Activated CD4-positive, alpha-beta T cell treated with anti-CD3 and anti-CD28 coated beads for 36 hours (primary cell): Measurements from ENCODE around the gene FABP6. TPM values are rescaled to one million over a fixed set of nuclear protein-coding genes. Genes with fewer than 3 reads are reported as not detected.

Experiments
- ATAC-seq: fragments of 200-7000 bp; cut with Tn5 transposase; one replicate; pipeline ENCODE4 v1.10.0; 2021; ENCODE audit warnings: mild to moderate bottlenecking, moderate library complexity
- CTCF ChIA-PET: fragments of 350-600 bp; sonication (Branson Sonifier 250); formaldehyde crosslinking; loops from one replicate; lab custom pipeline; 2021; ENCODE audit warnings: antibody characterized with exemption; lab: Charles Lee
- POLR2A ChIA-PET: fragments of 350-600 bp; sonication (Branson Sonifier 250); formaldehyde crosslinking; loops from one replicate; lab custom pipeline; 2021; ENCODE audit warnings: antibody characterized with exemption, inconsistent platforms; lab: Charles Lee
- DNase-seq: peaks from one replicate; pipeline ENCODE4 v3.0.0-alpha.2; 2020
- H3K27ac Mint-ChIP-seq: one replicate; pipeline ENCODE4 v1.8.0; 2021; ENCODE audit warnings: mixed read lengths
- H3K27me3 Mint-ChIP-seq: one replicate; pipeline ENCODE4 v1.8.0; 2021; ENCODE audit warnings: mixed read lengths
- H3K36me3 Mint-ChIP-seq: one replicate; pipeline ENCODE4 v1.8.0; 2021; ENCODE audit warnings: low read depth, mixed read lengths
- H3K4me1 Mint-ChIP-seq: one replicate; pipeline ENCODE4 v1.8.0; 2021; ENCODE audit warnings: mixed read lengths
- H3K4me3 Mint-ChIP-seq: one replicate; pipeline ENCODE4 v1.8.0; 2021; ENCODE audit warnings: mild to moderate bottlenecking, moderate library complexity, mixed read lengths
- H3K9me3 Mint-ChIP-seq: one replicate; pipeline ENCODE4 v1.8.0; 2021; ENCODE audit warnings: low read depth, mixed read lengths
- intact Hi-C, 2 experiments: fragments of 100-400 bp; cut with DNase I in 1 of 2; cut with micrococcal nuclease in 1 of 2; formaldehyde crosslinking; loops; one replicate each; pipeline versions ENCODE4 v1.14.2 to v1.15.1; 2022 to 2024; cut with DNase I, micrococcal nuclease
- total RNA-seq, 2 experiments: library from RNA; stranded (reverse); gene quantifications; one replicate each; pipeline ENCODE4 v1.2.3, GENCODE V29; 2021

The FABP6 gene
- total RNA-seq, 2 experiments from 2014 or later: not detected

GRCh38 chr5:160281275-160281674 is 52.0 kb downstream of the FABP6 start:
- ChIA-PET POLR2A (no interaction called here), CTCF (interaction anchor here (0.6 kb wide), 1 partner anchor 803 kb away, joined by 3 read pairs; no protein-coding TSS in a partner anchor)
- Mint-ChIP-seq H3K4me1 (no peaks in the 10 kb centered on the region), H3K9me3 (no peaks in the 10 kb centered on the region), H3K27ac (no peak overlapping the region), H3K36me3 (no peaks in the 10 kb centered on the region), H3K27me3 (no peaks in the 10 kb centered on the region), H3K4me3 (no peak overlapping the region)
- ATAC-seq (no peak), DNase-seq (no peak)
- intact Hi-C loops: no loop called here

- Mint-ChIP-seq H3K4me1 (no peaks in the 10 kb centered on the region), H3K4me3 (no peak overlapping the region), H3K36me3 (no peaks in the 10 kb centered on the region), H3K27ac (no peak overlapping the region), H3K9me3 (no peaks in the 10 kb centered on the region), H3K27me3 (no peaks in the 10 kb centered on the region)
- no peak for ATAC-seq
- intact Hi-C loops: no loop called here
- ChIA-PET CTCF (no interaction called here), POLR2A (no interaction called here)
- DNase-seq: no peak
Observed at GRCh38 chr5:160284291-160284873, 55.1 kb downstream of the FABP6 start.

DNA sequence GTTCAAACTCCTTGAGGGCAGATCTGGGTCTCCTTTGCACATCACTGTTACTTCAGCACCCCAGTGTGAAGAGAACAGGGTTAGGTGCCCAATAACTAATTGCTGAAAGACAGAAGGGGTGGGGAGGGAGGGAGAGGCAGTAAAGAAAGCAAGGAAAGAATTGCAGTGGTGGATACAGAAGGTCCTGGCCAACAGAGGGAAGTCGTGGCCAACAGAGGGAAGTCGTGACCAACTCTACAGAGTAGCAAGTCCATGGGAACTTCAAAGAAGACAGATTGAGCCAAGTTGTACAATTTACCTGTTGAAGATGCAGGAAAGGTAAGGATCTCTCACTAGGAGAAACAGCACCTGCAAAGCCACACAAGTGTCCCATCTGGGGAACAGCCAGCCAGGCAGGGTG is 56.0 kb downstream of the FABP6 start:
- POLR2A ChIA-PET: no interaction called here
- ATAC-seq: no peak
- H3K4me1 Mint-ChIP-seq: no peaks in the 10 kb centered on the region
- no peaks in the 10 kb centered on the region for H3K36me3 Mint-ChIP-seq
- H3K4me3 Mint-ChIP-seq: no peak overlapping the region
- no peaks in the 10 kb centered on the region for H3K9me3 Mint-ChIP-seq
- no peak for DNase-seq
- H3K27ac Mint-ChIP-seq: no peak overlapping the region
- intact Hi-C loops: no loop called here
- CTCF ChIA-PET: no interaction called here
- H3K27me3 Mint-ChIP-seq: no peaks in the 10 kb centered on the region

GRCh38 chr5:160286947-160287346 is 57.6 kb downstream of the FABP6 start:
- H3K27me3 Mint-ChIP-seq: no peaks in the 10 kb centered on the region
- DNase-seq (no peak), ATAC-seq (no peak)
- H3K9me3 Mint-ChIP-seq: no peaks in the 10 kb centered on the region
- intact Hi-C loops: no loop called here
- H3K36me3 Mint-ChIP-seq: no peaks in the 10 kb centered on the region
- ChIA-PET CTCF (interaction anchor here (1.0 kb wide), 1 partner anchor 59 kb away, joined by 4 read pairs; no protein-coding TSS in a partner anchor), POLR2A (interaction anchor here (0.7 kb wide), 1 partner anchor 1512 kb away, joined by 3 read pairs; no protein-coding TSS in a partner anchor)
- H3K4me3 Mint-ChIP-seq: no peak overlapping the region
- no peaks in the 10 kb centered on the region for H3K4me1 Mint-ChIP-seq
- no peak overlapping the region for H3K27ac Mint-ChIP-seq

GRCh38 chr5:160287378-160288051 is 58.2 kb downstream of the FABP6 start:
- H3K4me1 Mint-ChIP-seq: no peaks in the 10 kb centered on the region
- no peaks in the 10 kb centered on the region for H3K36me3 Mint-ChIP-seq
- no peaks in the 10 kb centered on the region for H3K9me3 Mint-ChIP-seq
- ChIA-PET POLR2A (no interaction called here), CTCF (interaction anchor here (1.0 kb wide), 1 partner anchor 58 kb away, joined by 4 read pairs; no protein-coding TSS in a partner anchor)
- H3K4me3 Mint-ChIP-seq: no peak overlapping the region
- DNase-seq: no peak
- intact Hi-C loops: no loop called here
- no peaks in the 10 kb centered on the region for H3K27me3 Mint-ChIP-seq
- ATAC-seq: no peak
- no peak overlapping the region for H3K27ac Mint-ChIP-seq

Other genes starting within 250 kb of the FABP6 start
- 10 to 100 TPM; 60.6 to 63.1 TPM for gene TTC1, start 220.4 kb upstream of the FABP6 start, total RNA-seq
- gene PWWP2A, start 110.1 kb upstream of the FABP6 start, total RNA-seq: 10 to 100 TPM; 14.7 to 24.3 TPM
- gene CCNJL, start 83.1 kb downstream of the FABP6 start, total RNA-seq: not detected
- gene C1QTNF2, start 141.1 kb downstream of the FABP6 start, total RNA-seq: not detected
- 1 to 10 TPM in 1 of 2 experiments, under 1 TPM in 1; 0.91 to 1.3 TPM for gene FAM200C, start 170.5 kb downstream of the FABP6 start, total RNA-seq
- 10 to 100 TPM; 41.1 to 53.0 TPM for gene SLU7, start 189.6 kb downstream of the FABP6 start, total RNA-seq
- 100 to 1,000 TPM; 169 to 212 TPM for gene PTTG1, start 192.3 kb downstream of the FABP6 start, total RNA-seq